HCT116 (cell line): ENCODE data around the gene CELF1. TPM values are rescaled to one million over a fixed set of nuclear protein-coding genes. Genes with fewer than 3 reads are reported as not detected.

ENCODE experiments used
- ATAC-seq: fragments of 200-7000 bp; cut with Tn5 transposase; 2 replicates; pipeline ENCODE4 v1.9.1; 2020; ENCODE audit warnings: mild to moderate bottlenecking, moderate library complexity
- BruUV-seq: library from RNA; stranded (reverse); fragments of 400-500 nt; replicated peaks from 2 replicates; lab custom pipeline; 2021; lab: Mats Ljungman, UMichigan
- CTCF ChIA-PET: fragments of 300-600 bp; sonication (Branson Sonifier 250); formaldehyde crosslinking; loops from one replicate; lab custom pipeline; 2021; ENCODE audit warnings: antibody characterized with exemption; lab: Charles Lee
- POLR2A ChIA-PET: fragments of 300-600, 350-600 bp; sonication (Branson Sonifier 250); formaldehyde crosslinking; loops from one replicate; lab custom pipeline; 2021; ENCODE audit warnings: antibody characterized with exemption; lab: Charles Lee
- RAD21 ChIA-PET, 2 experiments: fragments of 300-600 bp; sonication (Branson Sonifier 250); formaldehyde crosslinking; loops; one replicate each; lab custom pipeline; 2023; ENCODE audit warnings: low total read pairs in 2 of 2; ENCODE audit not compliant: uncharacterized antibody in 2 of 2, unreplicated experiment in 2 of 2, low non-redundant PET in 1 of 2; lab: Charles Lee
- DNase-seq: peaks from one replicate; pipeline ENCODE4 v3.0.0-alpha.2; 2010; ENCODE audit warnings: low read depth, low spot score
- H2AFZ ChIP-seq: fragments of 200-600 bp; shearing (Covaris generic), sonication (generic); 2 replicates; pipeline ENCODE4 v1.6.1; 2017; ENCODE audit warnings: low read depth, mixed run types, mixed read lengths, antibody characterized with exemption, low read length; ENCODE audit not compliant: poor library complexity, severe bottlenecking
- H3K27ac ChIP-seq: 2 replicates; pipeline ENCODE4 v1.5.1; 2012; ENCODE audit warnings: low read depth, low read length
- H3K27me3 ChIP-seq: fragments of 200-600 bp; sonication (generic); 2 replicates; pipeline ENCODE4 v1.6.1; 2016; ENCODE audit warnings: mixed run types, low read length, mixed read lengths; ENCODE audit not compliant: insufficient read depth
- H3K36me3 ChIP-seq, 2 experiments: fragments of 200-500 bp in 1 of 2; fragments of 200-600 bp in 1 of 2; sonication (Bioruptor generic) in 1 of 2; sonication (generic) in 1 of 2; 2 replicates each; pipeline versions ENCODE4 v1.5.1 to v1.6.1; 2014 to 2016; ENCODE audit warnings: low read length in 2 of 2, inconsistent platforms in 1 of 2, mixed read lengths in 1 of 2, mixed run types in 1 of 2; ENCODE audit not compliant: insufficient read depth in 2 of 2, control insufficient read depth in 1 of 2
- H3K4me1 ChIP-seq, 2 experiments: fragments of 200-600 bp in 1 of 2; sonication (generic) in 1 of 2; 2 replicates each; pipeline versions ENCODE4 v1.5.1 to v1.6.1; 2012 to 2017; ENCODE audit warnings: low read length in 2 of 2, inconsistent platforms in 1 of 2, mild to moderate bottlenecking in 1 of 2, mixed read lengths in 1 of 2, mixed run types in 1 of 2, moderate library complexity in 1 of 2; ENCODE audit not compliant: insufficient read depth in 2 of 2, control insufficient read depth in 1 of 2
- H3K4me2 ChIP-seq: fragments of 200-600 bp; sonication (generic); 2 replicates; pipeline ENCODE4 v1.6.1; 2017; ENCODE audit warnings: mixed run types, low read length, mixed read lengths
- H3K4me3 ChIP-seq, 2 experiments: fragments of 200-600 bp in 1 of 2; sonication (generic) in 1 of 2; replicated peaks in 1 of 2; 2 replicates each; pipeline ENCODE4 v1.5.1; 2011 to 2016; ENCODE audit warnings: low read length in 2 of 2, control low read depth in 1 of 2, low read depth in 1 of 2, mild to moderate bottlenecking in 1 of 2, mixed read lengths in 1 of 2, mixed run types in 1 of 2
- H3K79me2 ChIP-seq: fragments of 200-600 bp; sonication (generic); 2 replicates; pipeline ENCODE4 v1.6.1; 2017; ENCODE audit warnings: mild to moderate bottlenecking, mixed run types, low read length, moderate library complexity, mixed read lengths; ENCODE audit not compliant: insufficient read depth
- H3K9ac ChIP-seq: fragments of 200-600 bp; sonication (generic); 2 replicates; pipeline ENCODE4 v1.6.1; 2016; ENCODE audit warnings: low read length, mixed read lengths
- H3K9me2 ChIP-seq: fragments of 200-600 bp; sonication (generic), shearing (Covaris generic); 2 replicates; pipeline ENCODE4 v1.6.1; 2017; ENCODE audit warnings: mixed run types, mild to moderate bottlenecking, moderate library complexity; ENCODE audit not compliant: insufficient read depth
- H3K9me3 ChIP-seq, 2 experiments: fragments of 200-500 bp in 1 of 2; fragments of 200-600 bp in 1 of 2; sonication (Bioruptor generic) in 1 of 2; sonication (generic) in 1 of 2; 2 replicates each; pipeline ENCODE4 v1.6.1; 2014 to 2017; ENCODE audit warnings: low read length in 2 of 2, mixed read lengths in 2 of 2, inconsistent platforms in 1 of 2, low read depth in 1 of 2, mild to moderate bottlenecking in 1 of 2, mixed run types in 1 of 2, moderate library complexity in 1 of 2; ENCODE audit not compliant: control insufficient read depth in 1 of 2, insufficient read depth in 1 of 2
- H4K20me1 ChIP-seq: fragments of 200-600 bp; sonication (generic), shearing (Covaris generic); 2 replicates; pipeline ENCODE4 v1.6.1; 2017; ENCODE audit warnings: mixed run types, mild to moderate bottlenecking, moderate library complexity; ENCODE audit not compliant: insufficient read depth
- CTCF ChIP-seq, 3 experiments: fragments of 200-600 bp in 1 of 3; sonication (generic) in 1 of 3; IDR thresholded peaks in 2 of 3; conservative IDR thresholded peaks in 1 of 3; 2 replicates each; pipeline ENCODE4 v1.5.1; 2012 to 2017; ENCODE audit warnings: low read depth in 2 of 3, low read length in 2 of 3, antibody characterized with exemption in 1 of 3, borderline replicate concordance in 1 of 3, control low read depth in 1 of 3, mild to moderate bottlenecking in 1 of 3, mixed read lengths in 1 of 3, mixed run types in 1 of 3, moderate library complexity in 1 of 3; ENCODE audit not compliant: insufficient read depth in 1 of 3
- EGR1 ChIP-seq: IDR thresholded peaks from 2 replicates; pipeline ENCODE4 v1.6.1; 2012; ENCODE audit warnings: low read depth
- ELF1 ChIP-seq: IDR thresholded peaks from 2 replicates; pipeline ENCODE4 v1.6.1; 2012; ENCODE audit warnings: low read depth, borderline replicate concordance
- EZH2 ChIP-seq: fragments of 200-600 bp; sonication (generic); IDR thresholded peaks from 2 replicates; pipeline ENCODE4 v1.6.1; 2017; ENCODE audit warnings: antibody characterized with exemption, mixed run types
- EZH2phosphoT487 ChIP-seq: fragments of 200-600 bp; IDR thresholded peaks from 2 replicates; pipeline ENCODE4 v1.6.1; 2018; ENCODE audit warnings: antibody characterized with exemption, borderline replicate concordance
- FOSL1 ChIP-seq: IDR thresholded peaks from 2 replicates; pipeline ENCODE4 v1.6.1; 2012; ENCODE audit warnings: low read depth
- JUND ChIP-seq: IDR thresholded peaks from 2 replicates; pipeline ENCODE4 v1.6.1; 2012
- MAX ChIP-seq: IDR thresholded peaks from 2 replicates; pipeline ENCODE4 v1.6.1; 2012
- POLR2A ChIP-seq: IDR thresholded peaks from 2 replicates; pipeline ENCODE4 v1.7.0; 2011; ENCODE audit warnings: borderline replicate concordance; ENCODE audit not compliant: insufficient read depth, insufficient read length; ENCODE audit errors: extremely low read depth
- POLR2AphosphoS5 ChIP-seq: IDR thresholded peaks from 2 replicates; pipeline ENCODE4 v1.6.1; 2011; ENCODE audit warnings: mild to moderate bottlenecking, low read depth, low read length, moderate library complexity
- RAD21 ChIP-seq: IDR thresholded peaks from 2 replicates; pipeline ENCODE4 v1.6.1; 2012; ENCODE audit warnings: low read depth, mild to moderate bottlenecking
- REST ChIP-seq: IDR thresholded peaks from 2 replicates; pipeline ENCODE4 v1.6.1; 2012; ENCODE audit warnings: low read depth
- SIN3A ChIP-seq: IDR thresholded peaks from 2 replicates; pipeline ENCODE4 v1.6.1; 2012; ENCODE audit warnings: low read depth
- SRF ChIP-seq: IDR thresholded peaks from 2 replicates; pipeline ENCODE4 v1.6.1; 2012; ENCODE audit warnings: low read depth
- TCF7L2 ChIP-seq: IDR thresholded peaks from 2 replicates; pipeline ENCODE4 v1.7.0; 2011; ENCODE audit warnings: borderline replicate concordance, inconsistent platforms; ENCODE audit not compliant: insufficient read depth, insufficient read length; ENCODE audit errors: extremely low read depth
- YY1 ChIP-seq: IDR thresholded peaks from 2 replicates; pipeline ENCODE4 v1.6.1; 2011; ENCODE audit warnings: low read length, low read depth, moderate library complexity, mild to moderate bottlenecking; ENCODE audit not compliant: insufficient replicate concordance; ENCODE audit errors: extremely low read depth
- ZFX ChIP-seq: fragments of 450-650 bp; IDR thresholded peaks from 2 replicates; pipeline ENCODE4 v1.6.1; 2017
- ZNF274 ChIP-seq: fragments of 200-500 bp; sonication (Bioruptor generic); IDR thresholded peaks from 2 replicates; pipeline ENCODE4 v1.6.1; 2014; ENCODE audit warnings: mild to moderate bottlenecking, low read depth, low read length, inconsistent platforms
- intact Hi-C: fragments of 100-400 bp; cut with micrococcal nuclease; formaldehyde crosslinking; loops from 2 replicates; pipeline ENCODE4 v1.10.0; 2022
- total RNA-seq: library from RNA; stranded (reverse); gene quantifications from one replicate; pipeline ENCODE4 v1.2.1, GENCODE V29; 2021; ENCODE audit not compliant: unreplicated experiment
- TF ChIP-seq, protein P1 (sequence below): IDR thresholded peaks from 2 replicates; pipeline ENCODE4 v1.6.1; 2012
- TF ChIP-seq, protein P2 (sequence below): IDR thresholded peaks from 2 replicates; pipeline ENCODE4 v1.6.1; 2011; ENCODE audit warnings: mild to moderate bottlenecking, low read length, moderate library complexity; ENCODE audit not compliant: insufficient replicate concordance; ENCODE audit errors: extremely low read depth

The CELF1 gene
- total RNA-seq, 1 experiment from 2014 or later, result 133 TPM

GRCh38 chr11:47431356-47432083, 121.4 kb downstream of the CELF1 start:
- Histone ChIP-seq H3K9me3 (no peaks in the 10 kb centered on the region), H4K20me1 (no peaks in the 10 kb centered on the region), H3K9ac (no peak overlapping the region), H3K9me2 (no peaks in the 10 kb centered on the region), H3K79me2 (no peaks in the 10 kb centered on the region), H3K4me1 (peaks cover 4 to 10% of the 10 kb centered on the region in 2 experiments; a peak in 2 of 4 replicates), H3K4me3 (no peak overlapping the region), H2AFZ (no peak overlapping the region), H3K4me2 (no peak overlapping the region), H3K27me3 (no peaks in the 10 kb centered on the region), H3K36me3 (no peaks in the 10 kb centered on the region), H3K27ac (no peak overlapping the region)
- CTCF ChIA-PET, result no interaction called here
- intact Hi-C loops, result no loop called here
- BruUV-seq, result no TSS peak
- TF ChIP-seq POLR2A (no peak), FOSL1 (no peak), SIN3A (no peak), EGR1 (no peak), EZH2phosphoT487 (no peak), JUND (no peak), ZNF274 (no peak), MAX (no peak), ZFX (no peak), POLR2AphosphoS5 (no peak), CTCF (IDR thresholded peaks at IDR 0.05 in 2 of 3, conservative IDR thresholded peaks at IDR 0.05 in 1 of 3; ENCODE audit: borderline replicate concordance in 1 of 3, insufficient read depth in 1 of 3, low read depth in 2 of 3, low read length in 2 of 3) (no peak), YY1 (no peak), SRF (no peak), TCF7L2 (no peak), REST (no peak), ELF1 (no peak), EZH2 (no peak), RAD21 (no peak)
- TF ChIP-seq, protein P1, sequence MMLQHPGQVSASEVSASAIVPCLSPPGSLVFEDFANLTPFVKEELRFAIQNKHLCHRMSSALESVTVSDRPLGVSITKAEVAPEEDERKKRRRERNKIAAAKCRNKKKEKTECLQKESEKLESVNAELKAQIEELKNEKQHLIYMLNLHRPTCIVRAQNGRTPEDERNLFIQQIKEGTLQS, result no peak
- TF ChIP-seq, protein P2, sequence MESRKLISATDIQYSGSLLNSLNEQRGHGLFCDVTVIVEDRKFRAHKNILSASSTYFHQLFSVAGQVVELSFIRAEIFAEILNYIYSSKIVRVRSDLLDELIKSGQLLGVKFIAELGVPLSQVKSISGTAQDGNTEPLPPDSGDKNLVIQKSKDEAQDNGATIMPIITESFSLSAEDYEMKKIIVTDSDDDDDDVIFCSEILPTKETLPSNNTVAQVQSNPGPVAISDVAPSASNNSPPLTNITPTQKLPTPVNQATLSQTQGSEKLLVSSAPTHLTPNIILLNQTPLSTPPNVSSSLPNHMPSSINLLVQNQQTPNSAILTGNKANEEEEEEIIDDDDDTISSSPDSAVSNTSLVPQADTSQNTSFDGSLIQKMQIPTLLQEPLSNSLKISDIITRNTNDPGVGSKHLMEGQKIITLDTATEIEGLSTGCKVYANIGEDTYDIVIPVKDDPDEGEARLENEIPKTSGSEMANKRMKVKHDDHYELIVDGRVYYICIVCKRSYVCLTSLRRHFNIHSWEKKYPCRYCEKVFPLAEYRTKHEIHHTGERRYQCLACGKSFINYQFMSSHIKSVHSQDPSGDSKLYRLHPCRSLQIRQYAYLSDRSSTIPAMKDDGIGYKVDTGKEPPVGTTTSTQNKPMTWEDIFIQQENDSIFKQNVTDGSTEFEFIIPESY, result no peak
- RAD21 ChIA-PET, result no interaction called here
- ATAC-seq (no peak), DNase-seq (no peak)
- POLR2A ChIA-PET, result no interaction called here
